SKM-1 treated with dmso at 0.1 percent for 144 hours (cell line): Measurements from ENCODE around the gene AKR1B1.

Source experiments
- DNase-seq: peaks from one replicate; lab custom pipeline; 2025; ENCODE audit not compliant: unreplicated experiment; lab: John Stamatoyannopoulos, UW

Gene AKR1B1

GRCh38 chr7:134420424-134421125 is 38.3 kb downstream of the AKR1B1 start:
- DNase-seq = no peak

DNA sequence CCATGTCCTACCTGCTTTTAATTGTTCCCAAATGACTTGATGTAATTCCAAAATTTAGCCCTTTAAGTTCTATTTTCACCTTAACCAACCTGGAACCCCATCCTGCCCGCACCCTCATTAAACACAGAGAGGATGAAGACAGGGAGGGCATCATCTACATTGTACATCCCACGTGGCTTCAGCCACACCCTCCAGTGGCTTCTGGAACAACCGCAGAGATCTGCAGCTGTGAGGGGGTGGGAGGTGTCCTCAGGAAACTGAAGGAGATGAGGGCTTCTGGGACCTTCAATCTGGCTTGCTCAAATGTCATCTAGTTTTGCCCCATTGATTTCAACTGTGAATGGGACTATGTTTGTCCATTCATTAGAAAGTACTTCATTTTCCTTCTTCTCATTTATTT is 39.0 kb downstream of the AKR1B1 start:
- no peak for DNase-seq

- DNase-seq = no peak
Observed at GRCh38 chr7:134419085-134419484, 39.8 kb downstream of the AKR1B1 start.

DNA sequence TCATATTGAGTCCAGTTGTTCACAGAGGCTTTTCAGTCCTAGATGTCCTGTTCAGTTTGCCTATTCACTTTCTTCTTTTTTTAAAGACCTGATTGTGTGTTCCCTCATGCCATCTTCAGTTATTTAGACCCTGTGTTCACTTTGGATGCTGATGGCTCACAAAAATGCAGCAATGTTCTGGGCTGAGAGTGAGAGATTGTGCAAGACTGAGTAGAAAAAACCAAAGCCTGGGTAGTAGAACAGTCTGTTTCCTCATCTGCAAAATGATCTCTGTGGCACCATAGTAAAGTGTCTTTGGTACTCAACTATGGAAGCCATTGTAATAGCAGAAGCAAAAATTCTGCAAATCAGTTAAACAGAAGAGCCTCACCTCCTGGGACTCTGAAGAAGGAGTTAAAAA is 43.2 kb downstream of the AKR1B1 start:
- DNase-seq = no peak

GRCh38 chr7:134414109-134414508 is 44.8 kb downstream of the AKR1B1 start:
- DNase-seq = no peak

GRCh38 chr7:134407311-134407710 is 51.6 kb downstream of the AKR1B1 start:
- DNase-seq = no peak

DNA sequence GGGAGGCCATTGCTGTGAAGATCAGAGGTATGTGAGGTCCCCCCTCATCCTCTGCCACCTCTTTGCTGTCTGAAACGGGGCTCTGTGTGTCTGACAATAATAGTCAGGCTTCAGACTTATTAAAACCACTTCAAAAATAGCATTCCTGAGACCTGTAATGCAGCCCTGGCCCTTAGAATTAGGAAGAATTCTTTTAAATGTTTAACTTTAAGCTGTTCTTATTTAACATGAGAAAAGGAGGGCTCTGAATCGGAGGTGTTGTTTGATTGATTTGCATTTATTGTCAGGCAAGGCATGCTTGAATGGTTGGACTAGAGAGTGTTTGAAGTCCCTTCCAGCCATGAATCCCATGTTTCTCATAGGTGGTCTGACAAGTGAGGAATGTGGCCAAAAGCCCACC is 52.5 kb downstream of the AKR1B1 start:
- DNase-seq = no peak

DNA sequence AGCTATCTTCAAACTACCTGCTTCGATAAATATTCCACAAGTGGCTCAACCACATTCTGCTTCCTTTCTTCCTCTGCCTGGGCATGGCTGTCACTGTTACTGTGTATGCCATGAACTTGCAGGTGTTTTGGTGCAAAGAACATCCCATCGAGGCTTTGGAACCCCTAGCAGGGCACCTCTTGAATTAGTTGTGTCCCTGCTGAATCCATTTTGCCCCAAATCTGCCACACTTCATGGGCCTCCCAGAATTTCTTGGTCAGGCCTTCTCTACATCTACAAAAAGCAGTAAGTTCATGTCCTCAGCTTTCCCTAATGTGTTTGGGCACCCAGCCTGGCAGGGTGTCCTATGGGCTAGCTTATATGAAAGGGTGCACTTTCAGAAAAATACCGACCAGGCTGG is 53.6 kb downstream of the AKR1B1 start:
- DNase-seq = no peak

- DNase-seq = no peak
Observed at GRCh38 chr7:134403062-134403461, 55.8 kb downstream of the AKR1B1 start.

DNA sequence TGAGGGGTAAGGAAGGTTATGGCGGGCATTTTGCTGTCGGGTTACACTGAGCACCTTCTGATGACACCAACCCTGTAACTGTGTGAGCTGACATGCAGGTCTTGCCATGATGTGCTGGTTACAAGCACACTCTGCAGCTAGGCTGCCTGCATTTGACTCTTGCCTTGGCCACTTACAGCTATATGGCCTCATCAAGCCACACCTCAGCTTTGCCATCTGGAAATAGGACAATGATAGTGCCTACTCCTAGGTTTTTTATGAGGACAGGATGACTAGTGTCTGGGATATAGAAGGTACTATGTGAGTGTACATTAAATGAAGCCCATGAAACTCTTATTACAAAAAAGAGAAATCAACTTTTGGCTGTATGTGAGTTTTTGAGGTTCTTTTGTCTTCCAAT is 58.0 kb downstream of the AKR1B1 start:
- DNase-seq = no peak

DNA sequence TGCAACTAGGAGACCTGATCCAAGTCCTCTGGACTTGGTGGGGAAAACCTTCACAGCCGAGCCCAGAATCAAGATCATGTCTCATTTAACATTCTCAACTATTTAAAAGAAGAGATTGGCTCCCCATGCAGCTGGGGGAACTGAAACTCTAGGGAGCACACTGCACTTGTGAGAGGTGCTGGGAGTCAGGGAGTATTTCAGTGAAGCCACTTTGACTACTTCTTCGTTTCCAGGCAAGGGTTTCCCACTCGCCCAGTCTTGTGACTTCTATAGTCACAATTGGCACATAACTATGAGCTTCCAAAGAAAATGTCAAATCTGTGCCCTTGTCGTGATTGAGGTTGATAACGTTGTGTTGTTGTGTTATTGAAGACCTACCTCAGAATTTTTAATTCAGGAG is 62.9 kb downstream of the AKR1B1 start:
- DNase-seq = no peak

- DNase-seq = no peak
Observed at GRCh38 chr7:134395604-134396003, 63.3 kb downstream of the AKR1B1 start.

GRCh38 chr7:134394056-134394455 is 64.8 kb downstream of the AKR1B1 start:
- no peak for DNase-seq
